Colon (tissue), 2 donors: ENCODE results near the gene GRIK4.

Experiments used
- FAIRE-seq: peaks from 2 replicates; lab custom pipeline; 2012; peaks lifted over from hg19 to GRCh38; lab: Jason Lieb, UNC
- donor health status: control.
- donor health status: control.

GRIK4 gene

DNA sequence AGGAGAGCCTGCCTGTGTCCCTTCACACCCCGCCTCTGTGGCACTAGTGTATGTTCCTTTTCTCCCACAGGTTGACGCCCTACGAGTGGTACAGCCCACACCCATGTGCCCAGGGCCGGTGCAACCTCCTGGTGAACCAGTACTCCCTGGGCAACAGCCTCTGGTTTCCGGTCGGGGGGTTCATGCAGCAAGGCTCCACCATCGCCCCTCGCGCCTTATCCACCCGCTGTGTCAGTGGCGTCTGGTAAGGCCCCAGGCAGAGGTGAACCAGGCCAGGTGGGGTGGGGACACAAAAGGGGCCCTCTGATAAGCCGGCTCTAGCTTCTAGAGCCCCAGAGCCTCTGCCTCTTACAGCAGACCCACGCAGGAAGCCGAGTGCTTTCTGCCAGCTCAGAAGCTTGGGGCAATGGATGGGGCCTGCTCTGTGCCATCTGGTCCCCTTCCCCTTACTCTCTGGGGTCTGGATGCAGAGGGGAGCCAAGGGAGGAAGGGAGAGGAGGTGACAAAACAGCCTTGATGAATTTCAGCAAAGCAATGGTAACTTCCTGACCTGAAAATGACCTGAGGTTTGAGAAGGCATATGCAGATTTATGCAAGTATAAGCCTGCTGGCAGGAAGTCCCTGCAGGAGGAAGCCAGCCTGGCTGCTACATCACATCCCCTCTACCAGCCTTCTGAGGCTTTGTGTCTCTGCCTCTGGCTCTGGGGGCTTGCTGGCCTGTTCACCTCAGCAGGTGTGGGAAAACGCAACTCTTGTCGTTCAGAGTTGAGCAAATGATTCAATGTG lies 445.4 kb downstream of the GRIK4 start:
- no peak for FAIRE-seq

DNA sequence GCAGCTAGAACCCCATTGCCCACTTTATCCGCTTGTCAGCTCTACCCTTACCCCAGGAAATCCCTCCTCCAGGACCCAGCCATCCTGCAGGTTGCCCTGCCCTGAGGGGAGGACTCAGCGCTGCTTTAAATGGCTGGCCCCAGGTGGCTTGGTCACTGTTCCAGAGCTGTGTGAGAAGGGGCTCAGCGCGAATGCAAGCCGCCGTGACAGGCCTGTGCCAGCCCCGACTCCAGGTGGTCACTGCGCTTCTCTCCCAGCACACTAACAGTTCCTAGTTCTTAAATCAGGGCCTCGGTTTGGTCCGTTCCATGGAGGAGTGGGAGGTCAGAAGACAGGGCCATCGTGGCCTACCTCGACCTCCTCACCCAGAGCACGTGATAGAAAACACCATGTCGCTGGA lies 446.6 kb downstream of the GRIK4 start:
- FAIRE-seq, result no peak

GRCh38 chr11:120959189-120959588 lies 447.6 kb downstream of the GRIK4 start:
- no peak for FAIRE-seq

DNA sequence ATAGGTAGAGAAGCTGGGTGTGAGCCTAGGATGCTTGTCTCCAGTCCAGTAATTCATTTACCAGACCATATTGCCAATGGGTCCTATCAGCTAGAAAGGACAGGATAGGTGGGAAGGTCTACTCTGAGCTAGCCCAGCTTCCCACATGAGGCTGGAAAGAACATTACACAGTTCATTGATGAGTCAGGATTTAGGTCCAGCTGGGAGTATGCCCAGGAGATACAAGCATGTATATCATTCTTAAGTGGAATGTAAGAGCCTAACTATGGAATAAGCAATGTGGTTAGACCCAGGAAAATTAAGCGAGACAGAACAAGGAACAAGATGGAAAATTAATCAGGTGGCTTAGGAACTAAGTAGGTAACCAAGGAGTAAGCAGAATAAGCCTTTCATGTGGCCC lies 453.3 kb downstream of the GRIK4 start:
- FAIRE-seq, result no peak

GRCh38 chr11:120966840-120967239 lies 455.3 kb downstream of the GRIK4 start:
- FAIRE-seq, result no peak

- no peak for FAIRE-seq
Observed at GRCh38 chr11:120969993-120970392, 458.4 kb downstream of the GRIK4 start.

DNA sequence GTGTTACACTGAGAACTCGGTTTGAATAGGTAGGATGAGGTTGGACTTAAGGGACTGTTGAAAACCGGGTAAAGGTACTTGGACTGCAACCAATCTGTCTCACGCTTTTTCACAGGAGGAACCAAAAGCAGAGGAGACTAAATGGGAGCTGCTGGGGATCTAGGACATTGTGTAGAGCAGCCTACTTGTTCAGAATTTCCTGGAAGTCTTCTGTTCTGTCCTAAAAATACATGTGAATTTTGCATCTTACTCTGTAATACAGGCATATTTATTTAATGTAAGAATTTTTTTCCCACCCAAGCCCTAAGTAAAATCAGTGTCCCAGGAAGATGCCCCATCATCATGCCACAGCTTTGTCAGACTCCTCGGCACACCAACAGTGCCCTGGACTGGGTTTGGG lies 460.3 kb downstream of the GRIK4 start:
- no peak for FAIRE-seq

DNA sequence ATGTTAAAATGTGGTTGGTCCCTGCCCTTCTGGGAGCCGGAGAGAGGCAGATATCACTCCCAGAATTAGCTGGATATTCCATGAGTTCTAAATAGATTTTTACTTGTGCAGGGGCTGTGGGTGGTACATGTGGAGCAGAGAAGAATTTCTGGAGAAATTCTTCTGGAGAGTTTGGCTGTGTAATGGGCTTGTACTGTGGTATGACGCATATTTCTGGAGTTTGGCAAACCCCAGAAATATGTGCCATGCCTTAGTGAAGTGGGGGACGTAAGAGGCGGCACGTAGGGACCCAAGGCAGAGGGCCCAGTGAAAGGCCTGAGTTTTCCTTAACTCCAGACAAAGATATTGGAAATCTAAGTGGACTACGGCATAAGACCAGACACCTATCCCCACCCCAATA lies 461.1 kb downstream of the GRIK4 start:
- no peak for FAIRE-seq

DNA sequence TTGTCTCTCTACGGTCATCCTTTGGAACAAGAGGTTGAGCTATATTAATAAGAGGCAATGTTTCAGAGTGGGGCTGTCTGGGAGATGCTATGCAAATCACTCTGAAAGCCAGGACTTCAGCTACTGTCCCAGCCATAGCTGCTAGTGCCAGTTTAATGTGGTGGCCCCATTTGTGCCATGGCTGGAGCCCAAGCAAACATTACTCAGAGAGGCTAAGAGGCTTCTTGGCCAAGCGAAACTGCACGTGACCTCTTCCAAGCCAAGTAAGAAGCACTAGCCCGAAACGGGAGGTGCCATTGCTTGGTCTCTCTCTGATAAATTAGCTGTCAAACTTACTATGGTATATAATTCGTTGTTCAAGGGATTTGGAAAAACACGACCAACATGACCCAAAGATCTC lies 462.0 kb downstream of the GRIK4 start:
- no peak for FAIRE-seq

DNA sequence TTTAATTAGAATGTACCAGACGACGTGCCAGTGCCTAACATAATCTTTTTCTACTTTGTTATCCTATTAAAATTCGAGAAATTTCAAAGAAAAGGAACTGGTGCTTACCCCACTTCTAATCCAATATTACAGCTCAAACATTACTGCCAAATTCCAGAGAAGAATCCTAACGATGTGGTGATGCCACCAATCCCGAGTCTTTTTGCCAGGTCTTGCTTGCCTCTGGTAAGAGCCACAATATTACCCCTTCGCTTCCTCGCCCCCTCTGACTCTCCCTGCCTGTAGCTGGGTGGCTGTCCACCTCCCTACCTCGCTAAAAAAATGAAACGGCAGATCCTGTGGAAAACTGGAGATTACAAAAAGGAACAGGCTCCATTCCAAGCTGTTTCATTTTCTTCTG lies 462.9 kb downstream of the GRIK4 start:
- FAIRE-seq, result no peak

- FAIRE-seq, result no peak
Observed at GRCh38 chr11:120974965-120975364, 463.4 kb downstream of the GRIK4 start.

DNA sequence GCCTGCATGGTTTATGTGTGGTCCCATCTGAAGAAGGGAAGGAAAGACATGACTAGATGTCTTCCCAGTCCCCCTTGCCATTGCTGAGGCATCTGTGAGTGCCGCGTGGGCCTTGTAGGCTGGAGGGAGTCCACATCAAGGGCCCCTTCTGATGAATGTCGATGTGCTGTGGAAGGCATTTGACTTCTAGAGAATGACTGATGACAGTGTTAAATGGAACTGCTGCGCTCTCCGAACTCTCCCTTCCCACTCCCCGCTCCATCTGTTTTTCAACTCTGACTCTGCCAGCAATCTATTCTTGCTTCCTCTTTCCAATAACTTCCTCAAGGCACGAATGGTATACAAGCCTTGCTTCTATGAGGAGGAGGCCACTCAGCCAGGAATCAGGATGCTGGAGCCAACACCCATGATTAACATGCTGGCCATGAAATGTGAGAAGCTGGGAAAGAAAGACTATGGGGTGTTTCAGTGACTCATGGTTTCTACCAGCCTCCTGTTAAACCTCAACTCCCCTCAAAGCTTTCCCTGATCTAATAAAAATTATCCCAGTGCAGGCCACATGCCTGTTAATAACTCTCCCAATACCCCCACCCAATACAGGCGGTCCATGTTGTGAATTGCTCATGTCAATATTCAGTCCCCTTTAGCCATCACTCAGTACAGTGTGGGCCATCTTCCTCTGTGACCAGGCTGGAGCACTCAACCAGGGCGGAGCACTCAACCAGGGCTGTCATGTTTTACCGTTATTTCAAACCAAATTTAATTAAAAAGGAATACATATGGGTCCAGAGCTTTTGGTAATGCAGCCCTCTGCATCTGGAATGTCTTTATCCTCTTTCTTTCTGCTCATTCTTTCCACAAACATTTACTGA lies 466.0 kb downstream of the GRIK4 start:
- FAIRE-seq, result no peak

- no peak for FAIRE-seq
Observed at GRCh38 chr11:120978701-120979100, 467.2 kb downstream of the GRIK4 start.

DNA sequence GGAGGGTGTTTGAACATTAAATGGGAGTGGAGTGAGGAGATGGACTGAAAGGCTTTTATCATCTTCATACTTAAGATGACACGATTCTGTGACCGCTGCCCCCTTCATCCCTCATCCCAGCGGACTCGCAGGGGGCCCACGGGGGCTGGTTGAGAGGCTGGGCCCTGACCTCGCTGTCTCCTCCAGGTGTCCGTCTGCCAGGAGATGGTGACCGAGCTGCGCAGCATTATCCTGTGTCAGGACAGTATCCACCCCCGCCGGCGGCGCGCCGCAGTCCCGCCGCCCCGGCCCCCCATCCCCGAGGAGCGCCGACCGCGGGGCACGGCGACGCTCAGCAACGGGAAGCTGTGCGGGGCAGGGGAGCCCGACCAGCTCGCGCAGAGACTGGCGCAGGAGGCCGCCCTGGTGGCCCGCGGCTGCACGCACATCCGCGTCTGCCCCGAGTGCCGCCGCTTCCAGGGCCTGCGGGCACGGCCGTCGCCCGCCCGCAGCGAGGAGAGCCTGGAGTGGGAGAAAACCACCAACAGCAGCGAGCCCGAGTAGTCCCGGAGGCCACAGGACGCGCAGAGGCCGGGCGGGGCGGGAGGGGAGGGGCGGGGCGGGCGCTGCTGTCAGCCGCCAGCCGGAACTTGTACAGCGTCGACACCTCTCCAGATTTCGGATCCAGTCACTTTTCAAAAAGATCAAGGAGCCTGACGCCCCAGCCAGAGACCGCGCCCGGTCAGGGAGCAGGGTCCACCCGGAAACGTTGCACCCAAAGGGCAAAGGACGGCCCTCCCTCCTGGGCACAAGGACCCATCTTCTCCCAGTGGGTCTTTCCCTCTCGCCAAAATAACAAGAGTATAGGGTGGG lies 474.4 kb downstream of the GRIK4 start:
- FAIRE-seq, result no peak

DNA sequence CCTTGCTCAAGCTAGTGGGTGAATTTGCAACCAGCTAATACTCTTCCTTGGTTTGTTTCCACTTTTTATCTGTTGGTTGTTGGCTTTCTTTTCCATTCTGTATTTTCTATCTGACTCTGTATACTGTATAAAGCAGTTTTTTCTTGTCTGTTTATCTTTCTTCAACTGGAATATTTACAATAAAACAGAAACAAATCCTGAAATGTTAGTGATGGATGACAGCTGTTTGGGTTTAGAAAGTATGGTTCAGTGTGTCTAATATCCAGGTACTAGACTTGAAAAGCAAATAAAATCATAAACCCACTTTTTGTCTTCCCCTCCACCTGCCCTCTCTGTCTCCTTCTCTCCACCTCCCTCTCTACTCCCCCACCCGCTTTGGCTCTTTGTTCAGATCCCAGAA lies 477.1 kb downstream of the GRIK4 start:
- FAIRE-seq, result no peak

DNA sequence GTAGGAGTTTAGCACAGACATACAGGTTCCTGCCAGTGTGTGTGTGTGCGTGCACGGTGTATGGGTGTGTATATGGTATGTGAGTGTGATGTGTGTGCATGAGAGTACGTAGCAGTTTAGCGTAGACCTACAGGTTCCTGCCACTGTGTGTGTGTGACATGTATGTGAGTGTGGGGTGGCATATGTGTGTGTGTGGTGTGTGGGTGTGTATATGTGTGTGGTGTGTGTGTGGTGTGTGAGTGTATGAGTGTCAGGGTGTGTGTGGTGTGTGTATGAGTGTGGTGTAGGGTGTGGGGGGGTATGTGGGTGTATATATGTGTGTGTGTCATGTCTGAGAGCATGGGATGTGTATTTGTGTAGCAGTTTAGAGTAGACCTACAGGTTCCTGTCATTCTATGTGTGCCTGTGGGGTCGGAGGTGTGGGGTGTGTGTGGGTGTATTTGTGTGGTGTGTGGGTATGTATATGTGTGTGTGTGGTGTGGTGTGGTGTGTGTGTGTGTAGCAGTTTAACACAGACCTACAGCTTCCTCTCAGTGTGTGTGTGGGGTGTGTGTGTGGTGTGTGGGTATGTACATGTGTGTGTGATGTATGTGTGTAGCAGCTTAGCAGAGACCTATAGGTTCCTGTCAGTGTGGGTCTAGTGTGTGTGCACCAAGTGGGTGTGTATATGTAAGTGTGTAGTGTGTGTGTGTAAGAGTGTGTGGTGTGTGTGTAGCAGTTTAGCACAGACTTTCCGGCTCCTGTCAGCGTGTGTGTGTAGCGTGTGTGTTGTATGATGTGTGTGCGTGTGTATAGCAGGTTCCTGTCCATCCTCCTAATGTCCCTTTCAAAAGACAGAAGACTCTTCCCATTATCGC lies 480.5 kb downstream of the GRIK4 start:
- FAIRE-seq, result no peak

- no peak for FAIRE-seq
Observed at GRCh38 chr11:120994091-120994859, 482.7 kb downstream of the GRIK4 start.

DNA sequence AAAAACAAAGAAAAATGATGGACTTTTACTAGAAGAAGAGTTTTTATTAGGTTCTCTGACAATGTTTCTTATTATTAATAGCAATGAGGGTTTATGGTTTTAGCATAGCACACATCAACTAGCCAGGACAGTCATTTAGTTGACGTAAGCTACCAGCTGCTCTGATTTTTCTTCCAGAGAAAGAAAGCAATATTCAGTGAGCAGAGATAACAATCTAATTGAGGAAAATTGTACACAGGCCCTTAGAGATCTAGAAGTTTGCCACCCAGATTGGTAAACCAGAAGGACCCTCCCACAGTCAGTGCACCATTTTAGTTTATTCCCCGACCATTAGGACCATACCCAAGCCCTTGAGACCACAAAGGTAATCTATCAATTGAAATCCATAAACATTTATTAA lies 483.6 kb downstream of the GRIK4 start:
- FAIRE-seq, result no peak

DNA sequence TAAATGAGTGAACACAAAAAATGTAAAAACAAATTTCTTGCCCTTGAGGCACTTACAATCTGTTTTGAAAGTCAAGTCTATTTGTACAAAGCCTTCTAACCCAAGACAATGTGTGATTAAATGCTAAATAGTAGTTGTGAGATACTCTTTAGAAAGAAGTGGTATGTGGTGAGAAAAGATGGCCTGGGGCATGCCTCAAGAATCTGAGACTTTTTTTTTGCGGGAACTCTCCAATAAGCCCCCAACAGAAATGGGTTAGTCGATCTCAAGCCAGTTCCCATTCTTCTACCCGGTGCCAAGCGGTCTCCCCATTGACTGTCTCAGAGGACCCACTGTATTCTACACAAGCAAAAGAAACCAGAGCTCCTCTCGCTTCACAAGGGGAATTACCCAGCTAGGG lies 485.4 kb downstream of the GRIK4 start:
- FAIRE-seq, result no peak

DNA sequence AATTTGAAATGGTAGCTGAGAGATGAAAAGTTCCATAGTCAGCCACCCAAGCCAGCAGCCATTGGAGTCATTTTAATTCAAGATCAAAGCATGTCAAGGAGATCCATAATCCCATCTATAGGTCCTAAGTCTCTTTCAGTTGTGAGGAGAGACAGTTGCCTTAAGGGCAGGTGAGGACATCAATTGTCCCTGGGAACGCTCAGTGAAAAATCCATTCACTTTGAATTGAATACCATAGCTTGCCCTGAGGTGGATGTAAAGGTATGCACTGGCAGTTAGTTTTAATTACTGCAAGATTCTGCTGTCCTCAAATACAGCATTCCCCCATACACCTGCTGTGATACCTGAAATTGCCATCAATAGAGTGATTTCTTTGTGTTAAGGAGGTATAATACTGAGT lies 487.0 kb downstream of the GRIK4 start:
- FAIRE-seq, result no peak
